ENCODE data around the gene DIP2B.

GRCh38 chr12:50634379-50634778, 129.6 kb downstream of the DIP2B start:
- TF ChIP-seq CTCF (IDR thresholded peaks at IDR 0.05) (no peak), POLR2A (IDR thresholded peaks at IDR 0.05) (no peak), EP300 (IDR thresholded peaks at IDR 0.05) (no peak), POLR2AphosphoS5 (IDR thresholded peaks at IDR 0.05) (no peak)
